Ureter (tissue), 1 donor: Measurements from ENCODE around the gene CLIC1. TPM values are rescaled to one million over a fixed set of nuclear protein-coding genes. Genes with fewer than 3 reads are reported as not detected.

Experiments used
- DNase-seq: peaks from one replicate; pipeline ENCODE4 v3.0.0-alpha.2; 2020; ENCODE audit warnings: low spot score
- total RNA-seq: library from RNA; stranded (reverse); gene quantifications from one replicate; pipeline ENCODE4 v1.2.4, GENCODE V29; 2023
- donor health status: DM: yes; HTN: yes; CAD: no.

The CLIC1 gene
- total RNA-seq, 1 donor from 2014 or later: 276 TPM

- no peak for DNase-seq
Observed at GRCh38 chr6:31768363-31769257, 32.3 kb upstream of the CLIC1 start.

DNA sequence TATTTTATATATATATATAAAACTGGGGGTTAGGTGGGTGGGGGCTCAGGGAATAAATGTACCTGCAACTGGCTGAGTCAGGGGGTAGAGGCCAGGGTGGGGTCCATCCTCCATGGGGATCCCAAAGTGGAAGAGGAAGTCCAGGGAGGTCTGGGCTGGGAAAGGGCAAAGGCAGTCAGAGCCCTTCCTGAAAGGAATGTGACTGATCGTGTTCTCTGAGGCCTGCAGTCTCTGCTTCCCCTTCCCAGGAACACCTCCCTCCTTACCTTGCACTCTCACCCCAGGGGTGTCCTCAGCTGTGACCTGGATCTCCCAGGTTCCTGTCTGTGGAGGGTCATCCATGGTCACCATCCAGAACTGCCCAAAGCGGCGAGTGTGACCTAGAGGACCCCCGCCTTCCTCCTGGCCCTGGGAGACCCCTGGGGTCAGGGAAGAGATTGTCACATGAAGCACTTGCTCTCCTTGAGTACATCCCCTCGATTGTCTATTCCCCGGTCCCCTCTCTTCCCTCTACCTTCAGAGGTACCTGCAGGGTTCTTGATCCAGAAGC lies 30.8 kb upstream of the CLIC1 start:
- no peak for DNase-seq

- DNase-seq: no peak
Observed at GRCh38 chr6:31765910-31766794, 29.8 kb upstream of the CLIC1 start.

- no peak for DNase-seq
Observed at GRCh38 chr6:31765559-31765909, 29.2 kb upstream of the CLIC1 start.

DNA sequence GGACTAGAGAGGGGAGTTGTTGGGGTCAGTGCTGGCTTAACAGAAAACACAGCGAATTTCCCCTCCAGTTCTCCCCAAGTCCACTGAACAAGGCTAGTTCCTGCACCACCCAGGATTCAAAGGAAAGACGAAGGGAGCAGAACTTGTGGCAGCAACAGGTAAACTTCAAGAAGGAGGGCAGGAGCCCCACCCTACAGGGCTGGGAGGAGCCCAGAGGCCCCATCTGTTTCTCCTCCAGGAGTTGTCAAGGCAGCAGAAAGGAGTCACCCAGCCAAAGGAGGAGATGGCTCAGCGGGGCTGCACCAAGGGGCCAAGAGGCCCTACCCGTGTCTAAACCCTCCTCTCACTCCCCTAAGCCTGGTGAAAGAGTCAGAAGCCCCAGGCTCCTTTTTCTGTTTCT lies 27.9 kb upstream of the CLIC1 start:
- DNase-seq: no peak

DNA sequence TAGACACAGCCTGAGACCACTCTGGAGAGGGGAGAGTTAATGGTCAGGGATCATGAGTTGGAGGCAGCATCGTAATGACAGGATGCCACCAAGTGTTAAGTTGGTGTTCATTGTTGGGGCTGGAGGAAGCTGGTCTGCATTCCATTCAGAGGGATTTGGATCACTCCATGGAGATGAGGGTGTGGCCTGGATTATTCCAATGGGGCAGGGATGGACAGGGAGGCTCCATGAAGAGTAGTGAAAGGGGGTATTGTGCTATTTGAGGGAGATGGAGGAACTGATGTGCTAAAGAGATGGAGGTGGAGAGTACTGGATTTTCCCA lies 27.2 kb upstream of the CLIC1 start:
- DNase-seq: no peak

- DNase-seq: no peak
Observed at GRCh38 chr6:31762878-31763618, 26.7 kb upstream of the CLIC1 start.

- no peak for DNase-seq
Observed at GRCh38 chr6:31762356-31762755, 26.0 kb upstream of the CLIC1 start, which contains the start of gene SAPCD1. TSS of gene SAPCD1 (plus strand) at chr6:31762656. CDS start at chr6:31763055, 399 bp downstream.

- no peak for DNase-seq
Observed at GRCh38 chr6:31761343-31761742, 25.0 kb upstream of the CLIC1 start.

DNA sequence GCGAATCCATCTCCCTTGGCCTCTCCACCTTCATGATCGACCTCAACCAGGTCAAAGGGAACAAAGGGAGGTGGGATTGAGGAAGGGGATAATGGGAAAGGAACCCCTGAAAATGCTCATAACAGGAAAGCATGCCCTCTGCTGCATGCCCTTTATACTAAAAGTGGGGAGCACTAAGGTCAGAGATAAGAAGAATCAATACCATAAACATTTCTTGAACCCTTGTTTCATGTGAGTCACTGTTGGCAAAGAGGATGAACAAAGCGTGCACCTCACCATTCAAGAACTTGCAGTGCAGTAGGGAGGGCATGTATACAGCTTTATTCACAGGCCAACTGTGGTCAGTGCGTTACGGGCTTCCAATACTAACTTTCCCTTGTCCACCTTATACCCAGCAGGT lies 24.5 kb upstream of the CLIC1 start:
- DNase-seq: no peak

DNA sequence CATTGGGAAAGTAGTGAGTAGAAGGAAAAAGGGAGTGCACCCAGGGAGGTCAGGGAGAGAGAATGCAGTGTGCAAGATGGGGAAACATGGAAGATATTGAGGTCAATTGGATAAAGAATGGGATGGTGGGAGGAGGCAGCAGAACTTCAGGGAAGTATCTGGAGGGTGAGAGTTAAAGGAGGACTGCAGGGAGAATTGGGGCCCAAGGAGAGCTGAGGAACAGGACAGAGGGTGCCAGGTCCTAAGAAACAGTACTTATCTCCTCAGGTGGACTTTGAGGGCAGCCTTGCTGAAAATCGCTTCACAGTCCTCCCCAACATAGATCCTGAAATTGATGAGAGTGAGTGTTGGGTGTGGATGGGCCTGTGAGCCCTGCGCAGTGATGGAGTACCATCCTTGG lies 22.0 kb upstream of the CLIC1 start:
- DNase-seq: no peak

GRCh38 chr6:31752739-31753319 lies 16.5 kb upstream of the CLIC1 start:
- DNase-seq: no peak

DNA sequence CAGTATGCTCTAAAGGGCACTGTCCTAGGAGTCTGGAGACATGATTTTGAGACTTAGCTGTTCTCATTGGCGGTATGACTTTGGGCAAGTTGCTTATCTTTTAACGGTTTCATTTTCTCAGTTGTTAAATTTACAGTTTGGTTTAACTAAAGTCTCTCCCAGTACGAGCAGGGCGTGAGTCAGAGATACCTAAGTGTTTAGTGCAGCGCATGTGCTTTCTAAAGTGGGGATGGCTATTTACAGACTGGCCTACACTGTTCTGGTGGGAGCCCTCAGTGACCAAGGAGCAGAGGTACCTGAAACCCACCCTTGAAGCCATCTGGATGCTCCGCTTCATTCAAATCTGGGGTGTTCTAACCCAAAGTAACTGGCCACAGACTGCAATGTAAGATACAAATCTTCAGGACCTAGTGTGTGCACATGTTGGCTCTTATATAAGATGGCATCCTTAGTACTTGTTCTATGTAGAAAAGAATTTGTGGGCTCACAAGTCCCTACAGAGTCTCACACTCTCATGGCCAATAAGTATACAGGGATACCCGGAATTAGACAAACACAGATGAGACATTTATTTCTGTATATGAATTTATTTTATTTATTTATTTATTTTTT lies 14.2 kb upstream of the CLIC1 start:
- DNase-seq: no peak

GRCh38 chr6:31749301-31750036 lies 13.1 kb upstream of the CLIC1 start:
- DNase-seq: no peak

GRCh38 chr6:31744422-31744821 lies 8.1 kb upstream of the CLIC1 start:
- no peak for DNase-seq

- no peak for DNase-seq
Observed at GRCh38 chr6:31742894-31743293, 6.6 kb upstream of the CLIC1 start.

- no peak for DNase-seq
Observed at GRCh38 chr6:31741815-31742214, 5.5 kb upstream of the CLIC1 start.

DNA sequence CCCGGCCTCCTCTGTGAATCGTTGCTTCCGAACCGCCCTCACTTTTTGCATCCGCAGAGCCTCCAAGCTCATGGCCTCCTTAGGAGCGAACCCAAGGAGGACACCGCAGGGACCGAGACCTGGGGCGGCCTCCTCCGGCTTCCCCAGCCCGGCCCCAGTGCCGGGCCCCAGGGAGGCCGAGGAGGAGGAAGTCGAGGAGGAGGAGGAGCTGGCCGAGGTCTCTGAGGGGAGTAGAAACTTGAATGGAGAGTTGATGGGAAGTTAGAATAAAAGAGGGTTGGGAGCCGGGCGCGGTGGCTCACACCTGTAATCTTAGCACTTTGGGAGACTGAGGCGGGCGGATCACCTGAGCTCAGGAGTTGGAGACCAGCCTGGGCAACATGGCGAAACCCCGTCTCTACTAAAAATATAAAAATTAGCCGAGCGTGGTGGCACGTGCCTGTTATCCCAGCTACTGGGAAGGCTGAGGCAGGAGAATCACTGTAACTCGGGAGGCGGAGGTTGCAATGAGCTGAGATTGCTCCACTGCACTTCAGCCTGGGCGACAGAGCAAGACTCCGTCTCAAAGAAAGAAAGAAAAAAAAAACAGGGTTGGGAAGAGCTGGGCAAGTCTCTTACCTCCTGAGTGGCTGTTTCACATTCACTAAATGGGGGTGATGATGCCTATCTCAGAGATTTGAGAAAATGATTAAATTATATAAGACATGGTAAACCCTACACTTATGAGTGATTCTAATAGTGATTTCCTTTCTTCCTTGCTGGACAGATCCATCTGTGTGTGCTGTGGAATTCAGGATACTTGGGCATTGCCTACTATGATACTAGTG lies 4.3 kb upstream of the CLIC1 start:
- DNase-seq: no peak

DNA sequence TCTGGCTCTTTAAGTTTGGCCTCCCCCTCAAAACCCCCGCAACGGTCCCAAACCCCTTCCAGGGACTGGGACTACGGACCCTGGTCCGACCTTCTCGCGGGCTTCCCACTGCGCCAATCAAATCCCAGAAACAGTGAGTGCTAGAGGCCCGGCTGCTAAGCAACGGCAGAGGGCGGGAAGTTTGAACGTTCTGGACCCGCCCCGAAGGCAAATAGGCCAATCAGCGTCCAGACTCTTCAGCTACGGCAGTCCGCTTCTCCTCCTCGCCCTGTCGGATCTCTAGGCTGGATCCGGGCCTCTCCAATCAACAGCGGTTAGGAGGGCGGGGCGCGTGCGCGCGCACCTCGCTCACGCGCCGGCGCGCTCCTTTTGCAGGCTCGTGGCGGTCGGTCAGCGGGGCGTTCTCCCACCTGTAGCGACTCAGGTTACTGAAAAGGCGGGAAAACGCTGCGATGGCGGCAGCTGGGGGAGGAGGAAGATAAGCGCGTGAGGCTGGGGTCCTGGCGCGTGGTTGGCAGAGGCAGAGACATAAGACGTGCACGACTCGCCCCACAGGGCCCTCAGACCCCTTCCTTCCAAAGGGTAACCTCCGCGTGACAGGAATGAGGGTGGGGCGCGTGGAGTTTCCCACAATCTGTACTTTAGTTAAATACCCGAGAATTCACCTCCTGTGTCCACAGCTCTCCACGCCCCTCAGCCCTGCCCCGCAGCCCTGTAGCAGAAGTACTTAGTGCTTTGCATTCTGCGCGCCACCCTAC lies 3.5 kb upstream of the CLIC1 start, which contains the start of gene MSH5:
MSH5 (plus strand) TSS at position 367 of the 758 bp plus-strand sequence. CDS start 462 bp downstream, outside the sequence.
- DNase-seq: peak; percentile 98
